Activated T-cell treated with anti-CD3 and anti-CD28 coated beads, Interleukin-2, amount 50 U/mL, for 48 hours (primary cell): Measurements from ENCODE around the gene XK.
"Not testable (repeated sequence)": the region's sequence is repeated elsewhere in the genome, so short reads cannot be mapped to it uniquely, and the experiment has no call there.

Experiments
- DNase-seq, 2 experiments: peaks; one replicate each; pipeline ENCODE4 v3.0.0-alpha.2; 2020

The XK gene

DNA sequence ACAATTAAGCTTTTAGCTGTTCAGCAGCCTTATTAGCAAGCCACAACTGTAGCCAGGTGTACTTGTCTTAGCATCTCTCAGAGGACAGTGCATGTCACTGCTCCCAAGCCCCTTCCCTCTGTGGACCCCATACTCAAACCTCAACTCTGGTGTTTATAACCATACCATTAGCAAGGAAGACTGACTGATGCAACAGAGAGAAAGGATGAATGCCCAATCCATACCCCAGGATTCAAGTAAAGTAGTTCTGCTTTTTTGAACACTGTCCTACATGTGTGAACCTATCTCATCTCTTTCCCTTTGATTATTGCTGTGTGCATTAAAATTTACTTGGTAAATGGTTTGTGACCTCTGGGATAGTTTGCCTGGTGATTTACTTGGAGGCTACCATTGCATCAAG lies 71.5 kb downstream of the XK start:
- no peak for DNase-seq

DNA sequence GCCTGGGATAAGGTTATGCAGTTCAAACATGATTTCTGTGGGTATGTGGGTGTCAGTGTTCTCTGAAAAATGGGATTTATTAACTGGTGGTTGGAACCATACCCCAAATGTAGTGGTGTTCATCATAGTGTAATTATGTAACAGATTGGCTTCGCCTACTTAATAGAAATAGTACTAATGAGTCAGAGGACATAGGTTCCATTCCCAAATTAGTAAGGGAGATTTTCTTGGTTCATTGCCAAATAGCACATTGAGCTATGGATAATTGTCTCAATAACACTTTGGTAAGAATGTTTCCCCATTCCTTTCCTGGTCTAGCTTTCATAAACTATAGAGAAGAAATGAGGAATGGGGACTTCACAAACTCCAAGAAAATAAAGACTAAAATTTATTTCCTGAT lies 73.8 kb downstream of the XK start:
- DNase-seq: no peak

DNA sequence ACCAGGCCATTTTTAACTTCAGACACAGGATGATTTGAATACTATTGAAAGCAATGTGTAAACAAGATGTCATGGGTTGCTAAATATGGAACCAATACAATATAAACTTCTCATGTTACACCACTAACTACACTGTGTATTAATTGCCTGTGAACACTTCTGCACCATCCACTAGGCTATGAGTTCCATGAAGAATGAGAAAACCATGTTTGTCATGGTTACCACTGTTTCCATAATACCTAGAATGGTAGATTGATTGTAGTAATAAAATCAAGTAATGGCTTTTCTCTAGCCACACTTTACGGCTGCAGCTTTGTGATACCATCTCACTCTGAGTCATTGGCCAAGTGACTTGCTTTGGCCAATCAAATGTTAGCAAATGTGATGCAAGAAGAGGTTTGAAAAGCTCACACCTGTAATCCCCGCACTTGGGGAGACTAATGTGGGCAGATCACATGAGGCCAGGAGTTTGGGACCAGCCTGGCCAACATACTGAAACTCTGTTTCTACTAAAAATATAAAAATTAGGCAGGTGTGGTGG lies 74.4 kb downstream of the XK start:
- DNase-seq: no peak

DNA sequence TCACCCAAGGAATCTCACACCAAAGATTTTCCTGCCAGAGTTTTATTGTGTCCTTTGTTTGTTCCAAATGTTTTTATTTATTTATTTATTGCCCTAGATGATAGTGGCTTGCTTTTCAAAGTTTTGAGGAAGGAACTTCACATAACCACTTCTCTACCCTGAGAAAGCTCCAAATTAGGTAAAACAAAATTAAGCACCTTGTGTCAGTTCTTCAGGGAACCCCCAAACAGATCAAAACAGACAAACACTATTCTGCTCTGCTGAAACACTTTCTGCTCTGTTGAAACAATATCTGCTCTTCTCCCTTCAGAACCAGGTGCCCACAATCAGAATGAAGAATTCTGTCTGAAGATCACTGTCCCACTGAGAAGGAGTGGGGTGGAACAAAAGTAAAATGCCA lies 77.8 kb downstream of the XK start:
- DNase-seq: no peak

DNA sequence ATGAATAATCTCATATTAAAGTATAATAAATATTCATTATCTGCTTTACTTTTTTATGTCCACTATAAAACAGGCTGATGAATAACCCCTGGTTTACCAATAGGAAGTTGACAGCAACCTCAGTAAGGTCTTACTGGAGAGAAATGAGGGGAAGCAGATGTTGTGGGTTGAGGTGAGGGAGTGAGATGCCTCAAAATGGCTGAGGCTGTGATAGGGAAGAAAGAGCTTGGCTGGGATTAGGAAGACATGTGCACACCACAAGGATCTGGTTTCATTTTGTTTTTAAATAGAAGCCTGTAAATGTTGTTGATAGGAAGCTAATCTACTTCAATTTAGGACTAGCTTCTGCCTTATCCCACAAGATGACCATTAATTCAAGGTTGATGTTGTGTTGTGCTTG lies 79.9 kb downstream of the XK start:
- no peak for DNase-seq

DNA sequence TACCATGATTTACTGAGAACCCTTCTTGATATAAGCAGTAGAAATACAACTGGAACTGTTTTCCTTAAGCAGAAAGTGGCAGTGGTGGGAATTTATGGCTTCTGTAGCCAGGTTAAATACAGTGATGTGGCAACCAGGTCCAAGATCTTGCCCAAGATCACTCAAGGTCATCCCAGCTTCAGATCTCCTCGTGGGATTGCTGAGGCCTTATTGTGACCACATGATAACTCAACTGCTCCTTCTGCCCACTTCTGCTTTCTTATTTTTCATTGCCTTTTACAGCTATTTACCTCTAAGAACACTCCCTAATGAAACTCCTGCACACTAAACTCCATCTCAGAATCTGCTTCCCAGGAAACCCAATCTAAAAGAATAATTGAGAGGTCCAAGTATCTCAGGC lies 81.8 kb downstream of the XK start:
- no peak for DNase-seq

DNA sequence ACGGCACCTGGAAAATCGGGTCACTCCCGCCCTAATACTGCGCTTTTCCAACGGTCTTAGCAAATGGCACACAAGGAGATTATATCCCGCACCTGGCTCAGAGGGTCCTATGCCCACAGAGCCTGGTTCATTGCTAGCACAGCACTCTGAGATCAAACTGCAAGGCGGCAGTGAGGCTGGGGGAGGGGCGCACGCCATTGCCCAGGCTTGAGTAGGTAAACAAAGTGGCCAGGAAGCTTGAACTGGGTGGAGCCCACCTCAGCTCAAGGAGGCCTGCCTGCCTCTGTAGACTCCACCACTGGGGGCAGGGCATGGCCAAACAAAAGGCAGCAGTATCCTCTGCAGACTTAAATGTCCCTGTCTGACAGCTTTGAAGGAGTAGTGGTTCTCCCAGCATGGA lies 83.3 kb downstream of the XK start:
- not testable (repeated sequence) for DNase-seq

DNA sequence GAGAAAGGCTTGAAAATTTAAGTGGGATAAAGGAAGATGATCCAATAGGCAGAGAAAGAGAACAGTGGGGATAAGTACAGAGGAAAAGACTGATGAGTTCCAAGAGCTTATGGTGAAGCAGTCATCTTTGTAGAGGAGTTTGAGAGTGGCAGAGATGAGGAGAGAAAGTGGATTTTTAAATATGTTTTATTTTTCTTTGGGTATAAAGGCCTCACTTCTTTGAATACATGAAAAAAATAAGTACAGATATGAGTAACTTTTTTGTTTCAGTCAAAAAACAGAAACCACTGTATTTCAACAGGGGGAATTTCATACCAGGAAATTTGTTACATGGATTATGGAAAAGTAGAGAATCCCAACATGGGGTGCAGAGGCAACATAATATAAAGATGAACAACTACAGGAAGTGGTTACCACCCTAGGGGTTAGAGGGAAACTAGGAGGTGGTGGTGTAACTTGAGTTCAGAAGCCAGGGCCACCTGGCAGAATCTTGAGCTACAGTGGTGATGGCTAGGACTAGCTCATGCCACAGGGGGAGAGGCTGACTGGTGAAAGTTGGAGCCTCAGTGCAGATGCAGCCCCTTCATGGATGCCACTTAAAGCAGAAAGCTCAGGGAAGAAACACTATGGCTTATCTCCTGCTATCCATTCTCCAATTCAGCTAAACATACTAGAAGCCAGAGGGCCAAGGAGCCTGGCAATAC lies 90.8 kb downstream of the XK start:
- peak; percentile 20 to 23 for DNase-seq

DNA sequence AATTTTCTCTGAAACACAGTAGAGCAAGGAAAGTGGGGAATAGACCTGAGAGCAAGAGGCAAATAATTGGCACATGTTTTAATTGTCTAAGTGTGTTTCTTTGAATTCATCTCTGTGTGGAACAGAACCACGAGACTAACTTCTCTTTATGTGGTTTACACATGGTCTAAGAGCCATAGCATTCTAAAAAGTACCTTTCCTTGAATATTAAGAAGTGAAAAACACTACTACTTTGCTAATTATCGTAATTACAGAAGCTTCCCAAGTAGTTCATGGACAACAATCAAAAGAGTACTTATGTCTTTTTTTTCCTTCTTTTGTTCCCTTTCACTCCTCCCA lies 91.4 kb downstream of the XK start:
- no peak for DNase-seq

DNA sequence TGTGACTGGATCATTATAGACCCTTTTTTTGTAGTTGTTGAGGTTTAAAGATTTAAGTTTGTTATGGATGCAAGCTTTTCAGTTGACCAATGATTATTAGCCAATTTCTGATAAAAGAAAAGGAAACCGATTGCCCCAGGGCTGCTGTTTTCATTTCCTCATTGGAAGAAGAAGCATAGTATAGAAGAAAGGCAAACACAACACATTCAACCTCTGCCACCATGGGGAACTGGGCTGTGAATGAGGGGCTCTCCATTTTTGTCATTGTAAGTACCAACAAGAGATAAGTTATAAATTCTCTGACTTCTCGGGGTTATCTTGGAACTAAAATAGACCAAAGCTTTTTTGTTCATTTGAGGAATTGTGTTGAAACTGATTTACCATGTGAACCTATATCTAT lies 94.3 kb downstream of the XK start, which contains the start of gene CYBB:
Gene CYBB (plus strand): TSS at position 203 of the 400 bp plus-strand sequence. CDS start 19 bp downstream, at position 222.
- DNase-seq: no peak

DNA sequence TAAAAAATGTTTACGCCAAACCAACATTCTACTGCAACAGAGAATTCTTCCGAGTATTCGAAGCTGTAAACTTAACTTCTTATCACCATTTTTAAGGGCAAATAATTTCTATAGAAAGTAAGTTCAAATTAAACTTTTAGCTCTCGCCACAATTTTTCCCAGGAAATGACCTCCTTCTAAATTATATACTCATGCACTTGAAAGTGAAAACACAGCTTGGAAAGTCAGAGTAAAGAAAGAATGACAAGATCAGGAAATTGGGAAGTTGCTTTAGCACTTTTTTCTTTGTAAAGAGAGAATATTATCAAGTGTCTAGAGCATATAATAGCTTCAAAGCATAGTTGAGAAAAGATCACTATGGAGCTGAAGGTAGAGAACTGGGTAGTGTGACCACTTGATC lies 95.5 kb downstream of the XK start:
- no peak for DNase-seq
